Heart left ventricle (tissue), 13 donors: ENCODE measurements around the gene INPP4B.

Experiments used
- POLR2A ChIP-seq, 2 donors: fragments of 450-650 bp; IDR thresholded peaks; one replicate each; pipeline ENCODE4 v1.6.1; 2017; ENCODE audit warnings: antibody characterized with exemption in 2 of 2, mild to moderate bottlenecking in 2 of 2, moderate library complexity in 2 of 2
- TF ChIP-seq, protein P1 (sequence below), 12 donors: fragments of 200-600 bp; sonication (generic) in 4 of 12; IDR thresholded peaks; one replicate each; pipeline versions ENCODE4 v1.5.0 to v1.8.0; 2018 to 2022; ENCODE audit warnings: antibody characterized with exemption in 12 of 12, mild to moderate bottlenecking in 5 of 12
- donor health status: ischemic (EF 13 %, LVEDD 7.1; RV severe dilation, severe dysfunction).
- donor health status: DM: no; HTN: yes; CAD: no.
- donor health status: DM: no; HTN: no; CAD: no.
- donor health status: ischemic (EF 25% LVEDD 6.9; RV normal size, moderate dysfunction).
- donor health status: ischemic (EF 25% LVEDD 5.7; RV mildly dilated, moderate dysfunction).
- donor health status: ischemic (EF 35%, LVEDD 5.7; RV mildly dilated, moderate dysfunction).
- donor health status: nonischemic (EF 11% LVEDD 7.7; RV severe dilation, severe dysfunction).
- donor health status: DM: yes; HTN: yes; CAD: no.
- donor health status: PGD.
- donor health status: ischemic (EF 29% LVEDD 5.4; RV normal size, mild dysfunction).
- donor health status: nonischemic (EF 23%, LVEDD 6.1; RV moderate dilation, normal function).

DNA sequence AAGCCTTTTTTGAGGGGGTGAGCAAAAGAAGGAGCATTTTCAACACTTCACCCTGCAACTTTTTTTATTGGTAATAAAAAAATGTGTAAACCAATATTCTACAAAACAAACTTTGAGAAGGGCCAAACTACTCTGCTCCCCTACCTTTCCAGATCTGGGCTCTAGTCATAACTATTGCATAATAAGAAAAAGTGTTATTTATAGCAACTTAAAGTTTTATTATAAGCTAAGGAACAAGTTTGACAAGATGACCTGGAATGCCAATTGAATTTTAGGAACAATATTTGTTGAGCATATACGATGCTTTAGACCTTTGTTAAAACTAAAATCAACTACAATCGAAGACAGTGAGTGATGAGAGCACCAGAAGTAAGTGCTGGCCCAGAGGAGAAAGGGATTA, 800.1 kb downstream of the INPP4B start:
- TF ChIP-seq, protein P1, sequence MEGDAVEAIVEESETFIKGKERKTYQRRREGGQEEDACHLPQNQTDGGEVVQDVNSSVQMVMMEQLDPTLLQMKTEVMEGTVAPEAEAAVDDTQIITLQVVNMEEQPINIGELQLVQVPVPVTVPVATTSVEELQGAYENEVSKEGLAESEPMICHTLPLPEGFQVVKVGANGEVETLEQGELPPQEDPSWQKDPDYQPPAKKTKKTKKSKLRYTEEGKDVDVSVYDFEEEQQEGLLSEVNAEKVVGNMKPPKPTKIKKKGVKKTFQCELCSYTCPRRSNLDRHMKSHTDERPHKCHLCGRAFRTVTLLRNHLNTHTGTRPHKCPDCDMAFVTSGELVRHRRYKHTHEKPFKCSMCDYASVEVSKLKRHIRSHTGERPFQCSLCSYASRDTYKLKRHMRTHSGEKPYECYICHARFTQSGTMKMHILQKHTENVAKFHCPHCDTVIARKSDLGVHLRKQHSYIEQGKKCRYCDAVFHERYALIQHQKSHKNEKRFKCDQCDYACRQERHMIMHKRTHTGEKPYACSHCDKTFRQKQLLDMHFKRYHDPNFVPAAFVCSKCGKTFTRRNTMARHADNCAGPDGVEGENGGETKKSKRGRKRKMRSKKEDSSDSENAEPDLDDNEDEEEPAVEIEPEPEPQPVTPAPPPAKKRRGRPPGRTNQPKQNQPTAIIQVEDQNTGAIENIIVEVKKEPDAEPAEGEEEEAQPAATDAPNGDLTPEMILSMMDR (IDR thresholded peaks at IDR 0.05), result no peak
- no peak for TF ChIP-seq POLR2A (IDR thresholded peaks at IDR 0.05)
